Measurements from ENCODE around the gene TMEM151B. TPM values are rescaled to one million over a fixed set of nuclear protein-coding genes. Genes with fewer than 3 reads are reported as not detected.

The TMEM151B gene
- total and polyA plus RNA-seq, 10 donors, result 0.03 to 0.17 (median 0.11) TPM; not detected in 7

GRCh38 chr6:44221961-44222335 lies 48.3 kb upstream of the TMEM151B start:
- TF ChIP-seq POLR2AphosphoS5 (IDR thresholded peaks at IDR 0.05) (no peak), POLR2A (IDR thresholded peaks at IDR 0.05) (no peak), CTCF (IDR thresholded peaks at IDR 0.05 in 8 of 11, conservative IDR thresholded peaks at IDR 0.05 in 3 of 11) (no peak)

DNA sequence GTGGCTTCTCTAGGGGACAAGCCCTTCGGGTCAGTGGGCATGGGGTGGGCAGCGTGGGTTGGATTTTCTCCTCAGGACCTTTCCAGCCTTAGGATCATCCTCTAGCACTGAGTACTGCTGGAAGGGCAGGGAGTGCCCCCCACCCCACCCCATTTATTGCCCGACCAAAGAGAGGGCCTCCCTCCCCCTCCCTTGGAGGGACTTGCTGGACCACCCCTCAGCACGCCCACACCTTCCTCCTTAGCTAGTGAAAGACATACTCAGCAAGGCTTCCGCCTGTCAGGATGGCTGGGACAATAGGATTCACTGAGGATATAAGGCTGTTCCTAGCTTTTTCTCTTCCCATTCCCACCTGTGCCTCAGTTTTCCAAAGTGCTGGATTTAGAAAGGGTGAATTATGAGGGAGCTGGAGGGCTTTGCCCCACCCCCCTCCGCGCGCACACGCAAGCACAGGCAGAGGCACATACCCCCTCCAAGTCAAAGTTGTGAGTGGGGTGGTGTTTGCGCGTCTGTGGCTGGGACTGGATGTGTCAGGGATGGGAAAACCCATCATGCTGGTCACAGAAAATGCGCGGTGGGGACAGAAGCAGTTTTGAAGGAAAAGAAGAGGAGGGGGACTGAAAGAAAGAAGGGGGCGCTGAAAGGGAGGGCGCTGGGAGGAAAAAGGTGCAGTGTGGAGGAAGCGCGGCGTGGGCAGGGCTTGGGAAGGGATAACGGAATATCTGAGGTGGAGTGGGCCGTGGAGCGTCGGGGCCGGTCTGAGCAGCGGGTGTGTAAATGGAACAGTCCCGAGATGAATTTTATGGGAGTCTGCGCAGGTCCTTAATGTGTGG lies 47.5 kb upstream of the TMEM151B start:
- peaks cover 0 to 16% (median 0%) of the 10 kb centered on the region in 7 donors for H3K27me3 ChIP-seq (replicated peaks in 1 of 7)
- 28 to 31% (median 29%) methylated on average over 26 of the region's 26 CpGs for WGBS, 5 donors
- no peak for DNase-seq
- H3K4me1 ChIP-seq, result peaks cover 25 to 95% (median 76%) of the 10 kb centered on the region in 6 donors
- H3K36me3 ChIP-seq, result peaks cover 0 to 4% (median 0%) of the 10 kb centered on the region in 6 donors
- peak overlapping the region in 6 of 8 donors; percentile 43 to 80 (median 62) for H3K27ac ChIP-seq
- TF ChIP-seq CTCF (IDR thresholded peaks at IDR 0.05 in 8 of 11, conservative IDR thresholded peaks at IDR 0.05 in 3 of 11) (no peak), POLR2A (IDR thresholded peaks at IDR 0.05) (no peak), POLR2AphosphoS5 (IDR thresholded peaks at IDR 0.05) (no peak)
- no peaks in the 10 kb centered on the region for H3K9me3 ChIP-seq
- H3K4me3 ChIP-seq, result peak overlapping the region; percentile 60 to 80 (median 70)
- intact Hi-C loops (cut with DNase I; ENCODE audit: low total_unique reads), result no loop called here

More at GRCh38 chr6:44221961-44222335, 48.3 kb upstream of the TMEM151B start:
- Histone ChIP-seq H3K36me3 (no peaks in the 10 kb centered on the region), H3K4me1 (peaks cover 25 to 95% (median 78%) of the 10 kb centered on the region in 6 donors), H3K9me3 (no peaks in the 10 kb centered on the region), H3K27me3 (replicated peaks in 1 of 7) (peaks cover 0 to 16% (median 0%) of the 10 kb centered on the region in 7 donors), H3K4me3 (peak overlapping the region in 1 of 8 donors; percentile 36), H3K27ac (peak overlapping the region in 7 of 8 donors; percentile 1 to 80 (median 48))
- no peak for DNase-seq
- WGBS, 5 donors, result 61 to 80% (median 71%) methylated on average over 2 of the region's 2 CpGs
- intact Hi-C loops (cut with DNase I; ENCODE audit: low total_unique reads), result no loop called here

GRCh38 chr6:44223319-44224028 lies 46.8 kb upstream of the TMEM151B start, which contains the start of gene SLC29A1:
TSS of gene SLC29A1 (plus strand) at chr6:44223595. CDS start at chr6:44227314, 3,719 bp downstream.
- peak within 1 kb of the TSS; percentile 60 to 80 (median 70) for H3K4me3 ChIP-seq
- H3K4me1 ChIP-seq, result peaks cover 25 to 88% (median 69%) of the 10 kb centered on the region in 6 donors
- no peaks in the 10 kb centered on the region for H3K9me3 ChIP-seq
- H3K36me3 ChIP-seq, result peaks cover 0 to 5% (median 0%) of the 10 kb centered on the region in 6 donors
- peak within 1 kb of the TSS in 6 of 8 donors; percentile 43 to 80 (median 62) for H3K27ac ChIP-seq
- DNase-seq, result peak; percentile 96
- intact Hi-C loops (cut with DNase I; ENCODE audit: low total_unique reads), result no loop called here
- no peak for TF ChIP-seq POLR2A (IDR thresholded peaks at IDR 0.05)
- TF ChIP-seq CTCF (IDR thresholded peaks at IDR 0.05 in 8 of 11, conservative IDR thresholded peaks at IDR 0.05 in 3 of 11), result peak in 3 of 11 experiments; percentile 20 to 28 (median 25)
- peak; percentile 86 to 91 (median 88) for TF ChIP-seq POLR2AphosphoS5 (IDR thresholded peaks at IDR 0.05)
- 0 to 1% (median 1%) methylated on average over 11 to 73 of the region's 73 CpGs for WGBS, 5 donors
- H3K27me3 ChIP-seq (replicated peaks in 1 of 7), result peaks cover 0 to 16% (median 0%) of the 10 kb centered on the region in 7 donors

Data from spleen (tissue), 11 donors.